Heart left ventricle (tissue), 16 donors: ENCODE measurements around the gene UPK3BL1. TPM values are rescaled to one million over a fixed set of nuclear protein-coding genes. Genes with fewer than 3 reads are reported as not detected.
"Not testable (repeated sequence)": the region's sequence is repeated elsewhere in the genome, so short reads cannot be mapped to it uniquely, and the experiment has no call there.

ENCODE experiments used
- ATAC-seq, 4 donors: fragments of 200-7000 bp; cut with Tn5 transposase; one replicate each; pipeline ENCODE4 v1.9.1; 2020 to 2022; ENCODE audit warnings: moderate library complexity in 4 of 4, mild to moderate bottlenecking in 3 of 4, moderate number of reproducible peaks in 1 of 4
- DNase-seq, 5 donors: peaks; one replicate each; pipeline ENCODE4 v3.0.0-alpha.2; 2020
- H3K27ac ChIP-seq, 12 donors: fragments of 200-600 bp; sonication (generic) in 4 of 12; one replicate each; pipeline versions ENCODE4 v1.5.0 to v1.8.0; 2016 to 2022; ENCODE audit warnings: mild to moderate bottlenecking in 2 of 12
- H3K27me3 ChIP-seq, 9 donors: fragments of 200-600 bp; sonication (generic) in 2 of 9; one replicate each; pipeline versions ENCODE4 v1.5.1 to v1.8.0; 2016 to 2022; ENCODE audit warnings: mild to moderate bottlenecking in 3 of 9
- H3K36me3 ChIP-seq, 9 donors: fragments of 200-600 bp; sonication (generic) in 2 of 9; one replicate each; pipeline versions ENCODE4 v1.5.0 to v1.8.0; 2018 to 2022; ENCODE audit warnings: mild to moderate bottlenecking in 2 of 9
- H3K4me1 ChIP-seq, 12 donors: fragments of 200-600 bp; sonication (generic) in 4 of 12; one replicate each; pipeline versions ENCODE4 v1.5.0 to v1.8.0; 2016 to 2022; ENCODE audit warnings: mild to moderate bottlenecking in 3 of 12
- H3K4me3 ChIP-seq, 12 donors: fragments of 200-600 bp; sonication (generic) in 4 of 12; one replicate each; pipeline versions ENCODE4 v1.5.0 to v1.8.0; 2017 to 2022; ENCODE audit warnings: mild to moderate bottlenecking in 9 of 12, moderate library complexity in 4 of 12
- H3K9me3 ChIP-seq, 12 donors: fragments of 200-600 bp; sonication (generic) in 4 of 12; one replicate each; pipeline versions ENCODE4 v1.5.0 to v1.8.0; 2016 to 2022; ENCODE audit warnings: mild to moderate bottlenecking in 1 of 12
- WGBS, 4 donors: extraction: QIAGEN DNeasy Blood & Tissue Kit in 2 of 4; methylation state at CpG; one replicate each; pipeline versions ENCODE4 v1.1.5 to v1.1.7; 2013 to 2018; 5-methylcytosine and 5-hydroxymethylcytosine counted together
- intact Hi-C, 10 donors: fragments of 100-400 bp; cut with DNase I; formaldehyde crosslinking; loops; one replicate each; pipeline versions ENCODE4 v1.11.1 to v1.14.2; 2022
- polyA plus RNA-seq, 2 donors: library from polyadenylated mRNA; stranded (reverse); fragments of 200-250 nt; gene quantifications; one replicate each; pipeline ENCODE4 v1.2.3, GENCODE V29; 2013
- total RNA-seq, 9 donors: library from RNA; depleted of rRNA in 2 of 9; stranded (reverse); fragments of >200 nt in 2 of 9; fragmentation: NEBNext Ultra II Directional in 3 of 9; extraction: Animal tissue kit (Norgen Biotek cat#: 25700) in 3 of 9; gene quantifications; one replicate each; pipeline versions ENCODE4 v1.1.0 to v1.2.4, GENCODE V29; 2016 to 2023
- donor health status: ischemic (EF 13 %, LVEDD 7.1; RV severe dilation, severe dysfunction).
- donor health status: healthy with polysubstance abuse.
- donor health status: DM: no; HTN: yes; CAD: no.
- donor health status: DM: no; HTN: no; CAD: no.
- donor health status: ischemic (EF 25% LVEDD 6.9; RV normal size, moderate dysfunction).
- donor health status: ischemic (EF 25% LVEDD 5.7; RV mildly dilated, moderate dysfunction).
- donor health status: healthy.
- donor health status: DM: yes; HTN: yes; CAD: no.
- donor health status: ischemic (EF 35%, LVEDD 5.7; RV mildly dilated, moderate dysfunction).
- donor health status: nonischemic (EF 11% LVEDD 7.7; RV severe dilation, severe dysfunction).
- donor health status: DM: yes; HTN: yes; CAD: no.
- donor health status: PGD.
- donor health status: ischemic (EF 29% LVEDD 5.4; RV normal size, mild dysfunction).
- donor health status: nonischemic (EF 23%, LVEDD 6.1; RV moderate dilation, normal function).

UPK3BL1 gene
- total and polyA plus RNA-seq, 11 donors, result 6.0 to 30.9 (median 12.8) TPM

DNA sequence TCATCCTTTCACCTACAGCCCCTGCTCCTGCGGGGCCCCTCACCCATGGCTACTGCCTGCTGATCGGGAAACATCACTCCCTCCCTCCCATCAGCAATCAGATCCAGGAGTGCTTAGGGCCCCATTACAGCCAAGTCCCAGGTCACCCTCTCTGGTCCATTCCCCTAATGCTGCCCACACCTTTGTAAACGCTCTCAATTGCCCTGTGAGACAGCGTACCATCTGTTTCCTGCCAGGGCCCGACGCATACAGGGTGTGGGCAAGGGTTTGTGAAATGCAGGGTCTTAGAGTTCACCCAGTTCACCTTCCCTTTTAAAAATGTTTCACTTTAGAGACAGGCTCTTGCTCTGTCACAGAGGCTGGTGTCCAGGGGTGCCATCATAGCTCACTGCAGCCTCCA, 8.3 kb downstream of the UPK3BL1 start:
- 75 to 89% (median 85%) methylated on average over 2 to 3 of the region's 6 CpGs for WGBS, 4 donors
- H3K4me3 ChIP-seq, H3K9me3 ChIP-seq, H3K36me3 ChIP-seq, H3K27ac ChIP-seq, H3K27me3 ChIP-seq, H3K4me1 ChIP-seq, intact Hi-C loops, ATAC-seq: not testable (repeated sequence)
- peak in 3 of 5 donors; percentile 9 to 18 (median 11) for DNase-seq

DNA sequence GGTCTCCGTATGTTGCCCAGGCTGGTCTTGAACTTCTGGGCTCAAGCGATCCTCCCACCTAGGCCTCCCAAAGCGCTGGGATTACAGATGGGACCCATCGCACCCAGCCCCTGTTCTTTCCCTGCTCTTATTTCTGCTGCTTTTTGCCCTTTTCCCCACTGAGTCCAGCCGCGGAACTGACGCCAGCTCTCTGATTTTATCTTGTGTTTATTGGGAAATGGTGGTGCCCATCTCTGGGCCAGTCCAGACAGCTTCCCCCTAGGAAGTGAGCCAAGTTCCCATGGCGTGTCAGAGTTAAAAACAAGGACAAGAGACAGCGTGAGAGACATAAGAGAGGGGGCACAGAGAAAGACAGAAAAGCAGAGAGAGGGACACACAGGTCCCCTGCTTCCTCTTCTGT, 12.0 kb downstream of the UPK3BL1 start:
- intact Hi-C loops, H3K4me3 ChIP-seq, H3K9me3 ChIP-seq, H3K4me1 ChIP-seq, H3K36me3 ChIP-seq, H3K27ac ChIP-seq, H3K27me3 ChIP-seq, ATAC-seq: not testable (repeated sequence)
- peak in 3 of 5 donors; percentile 6 to 21 (median 10) for DNase-seq
- 20 to 82% (median 79%) methylated on average over 2 to 6 of the region's 9 CpGs; no CpG with 5 or more reads in 1 of the 4 donors for WGBS, 4 donors

DNA sequence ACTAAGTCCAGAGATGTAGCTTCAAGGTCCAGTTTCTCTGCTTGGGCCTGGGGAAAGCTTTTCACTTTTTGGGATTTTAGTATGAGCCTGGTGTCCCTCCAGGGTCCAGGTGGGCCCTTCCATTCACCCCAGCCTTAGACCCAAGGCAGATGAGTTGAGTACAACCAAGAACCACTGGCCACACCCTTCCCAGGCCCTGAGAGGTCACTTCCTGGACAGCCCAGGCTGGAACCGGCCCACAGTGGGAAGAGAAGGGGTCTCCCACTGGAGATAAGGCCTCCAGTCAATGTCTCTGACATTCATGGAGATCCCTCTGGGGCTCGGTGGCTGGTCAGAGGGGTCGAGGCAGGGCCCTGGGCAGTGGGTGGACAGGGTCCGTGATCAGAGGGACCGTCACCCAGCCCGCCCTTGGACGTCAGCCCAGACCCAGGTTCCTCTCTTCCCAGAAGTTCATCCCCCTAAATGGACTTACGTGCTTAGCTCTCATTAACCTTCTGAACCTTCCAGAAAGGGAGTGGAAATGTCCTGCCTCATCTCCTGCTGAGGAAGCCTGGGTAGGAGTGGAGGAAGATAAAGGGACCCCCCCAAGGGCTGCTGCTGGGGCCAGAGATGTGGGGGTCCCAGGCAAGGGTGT, 15.2 kb downstream of the UPK3BL1 start:
- H3K36me3 ChIP-seq, DNase-seq, H3K27me3 ChIP-seq, H3K4me1 ChIP-seq, intact Hi-C loops, H3K9me3 ChIP-seq, H3K4me3 ChIP-seq: not testable (repeated sequence)
- peak; percentile 18 to 66 (median 48) for ATAC-seq
- H3K27ac ChIP-seq, result peak overlapping the region in 1 of 12 donors; percentile 43
- no CpG with 5 or more reads among the region's 8 CpGs for WGBS, 4 donors

DNA sequence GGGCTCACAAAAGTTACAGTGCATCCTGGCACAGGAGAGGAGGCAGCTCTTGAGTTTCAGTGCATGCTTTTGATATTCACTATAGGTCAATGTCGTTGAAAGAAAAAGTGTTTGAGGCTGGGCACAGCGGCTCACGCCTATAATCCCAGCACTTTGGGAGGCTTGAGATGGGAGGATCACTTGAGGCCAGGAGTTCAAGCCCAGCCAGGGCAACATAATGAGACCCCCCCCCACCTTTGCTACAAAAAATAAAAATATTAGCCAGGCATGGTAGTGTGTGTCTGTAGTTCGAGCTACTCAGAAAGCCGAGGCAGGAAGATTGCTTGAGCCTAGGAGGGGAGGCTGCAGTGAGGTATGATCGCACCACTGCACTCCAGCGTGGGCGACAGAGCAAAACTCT, 24.5 kb downstream of the UPK3BL1 start:
- H3K4me1 ChIP-seq, H3K9me3 ChIP-seq, DNase-seq, H3K4me3 ChIP-seq, H3K27ac ChIP-seq, H3K27me3 ChIP-seq, ATAC-seq, H3K36me3 ChIP-seq, intact Hi-C loops: not testable (repeated sequence)
- 81 to 90% methylated on average over 3 to 5 of the region's 8 CpGs; no CpG with 5 or more reads in 2 of the 4 donors for WGBS, 4 donors

DNA sequence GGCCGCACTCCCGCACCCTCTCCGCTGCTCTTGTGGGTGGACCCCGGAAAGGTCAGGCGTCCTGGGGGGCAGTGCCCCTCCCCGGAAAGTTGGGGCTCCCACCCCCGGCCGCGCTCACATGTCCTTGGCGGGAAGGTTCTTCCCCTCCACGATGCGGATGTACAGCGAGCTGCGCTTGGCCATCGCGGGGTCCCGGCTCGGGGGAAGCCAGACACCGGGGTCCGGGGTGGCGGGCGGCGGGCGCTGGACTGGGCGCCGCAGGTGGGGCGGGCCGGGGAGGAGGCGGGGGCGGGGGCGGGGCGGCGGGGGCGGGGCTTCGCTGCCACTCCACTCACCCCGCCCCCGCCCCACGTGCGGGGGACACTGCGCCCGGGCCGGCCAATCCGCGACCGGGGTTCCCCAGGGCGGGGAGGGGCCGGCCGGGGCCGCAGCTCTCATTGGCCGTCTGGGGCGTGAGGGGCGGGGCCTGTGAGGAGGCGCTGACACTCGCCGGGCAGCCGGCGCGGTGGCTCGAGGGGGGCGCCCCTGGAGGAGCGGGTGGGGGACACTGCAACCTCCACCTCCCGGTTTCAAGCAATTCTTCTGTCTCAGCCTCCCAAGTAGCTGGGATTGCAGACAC, 26.0 kb downstream of the UPK3BL1 start, which contains the start of gene RASA4:
TSS of gene RASA4 (minus strand) at position 250 of the 619 bp plus-strand sequence. CDS start at position 183, 67 bp downstream.
- H3K4me1 ChIP-seq, intact Hi-C loops, H3K27ac ChIP-seq, H3K27me3 ChIP-seq, H3K9me3 ChIP-seq, H3K36me3 ChIP-seq: not testable (repeated sequence)
- 1 to 2% methylated on average over 16 to 25 of the region's 62 CpGs; no CpG with 5 or more reads in 2 of the 4 donors for WGBS, 4 donors
- H3K4me3 ChIP-seq, result peak within 1 kb of the TSS in 10 of 12 donors; percentile 41 to 60 (median 54)
- peak; percentile 53 to 82 (median 70) for DNase-seq
- ATAC-seq, result peak; percentile 87 to 96 (median 94)

DNA sequence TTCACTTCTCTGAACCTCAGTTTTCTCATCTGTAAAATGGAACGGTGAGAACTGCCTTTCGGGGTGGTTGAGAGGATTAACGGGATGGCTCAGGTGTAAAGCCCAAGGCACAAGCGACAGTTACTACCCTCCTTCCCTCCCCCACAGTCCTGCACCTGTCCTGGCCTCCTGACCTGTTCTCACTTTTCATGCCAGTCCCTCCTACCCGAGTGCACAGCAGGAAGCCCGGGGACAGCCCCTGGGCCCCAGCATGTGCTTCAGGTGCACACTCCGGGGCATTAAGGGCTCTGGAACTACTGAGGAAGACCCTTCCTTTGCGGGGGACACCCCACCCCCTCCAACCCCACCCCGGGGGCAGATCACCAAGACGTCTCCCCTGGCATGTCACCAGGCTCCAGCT, 26.7 kb downstream of the UPK3BL1 start:
- H3K9me3 ChIP-seq, intact Hi-C loops, H3K4me1 ChIP-seq, H3K27ac ChIP-seq, ATAC-seq, H3K4me3 ChIP-seq, H3K36me3 ChIP-seq, H3K27me3 ChIP-seq, DNase-seq: not testable (repeated sequence)
- no CpG with 5 or more reads among the region's 10 CpGs for WGBS, 4 donors

DNA sequence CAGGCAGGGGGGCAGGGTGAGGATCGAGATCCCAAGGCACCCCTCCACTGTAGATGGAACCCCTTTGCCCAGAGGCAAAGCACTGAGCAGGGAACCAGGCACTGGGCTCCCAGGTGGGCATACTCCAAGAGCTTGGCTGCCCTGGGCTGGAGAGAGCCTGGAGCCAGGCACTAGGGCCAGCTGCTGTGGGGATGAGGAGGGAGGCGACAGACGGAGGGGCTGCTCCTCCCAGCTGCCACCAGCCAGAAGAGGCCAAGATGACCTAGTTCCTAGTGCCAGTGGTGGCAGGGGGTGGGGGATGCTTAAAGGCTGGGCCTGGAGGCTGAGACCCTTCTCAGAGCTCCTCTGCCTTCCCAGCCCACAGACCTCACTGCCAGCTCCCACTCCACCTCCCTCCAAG, 27.7 kb downstream of the UPK3BL1 start:
- intact Hi-C loops, ATAC-seq, H3K9me3 ChIP-seq, H3K4me3 ChIP-seq, DNase-seq, H3K4me1 ChIP-seq, H3K27me3 ChIP-seq, H3K27ac ChIP-seq, H3K36me3 ChIP-seq: not testable (repeated sequence)
- no CpG with 5 or more reads among the region's 3 CpGs for WGBS, 4 donors

DNA sequence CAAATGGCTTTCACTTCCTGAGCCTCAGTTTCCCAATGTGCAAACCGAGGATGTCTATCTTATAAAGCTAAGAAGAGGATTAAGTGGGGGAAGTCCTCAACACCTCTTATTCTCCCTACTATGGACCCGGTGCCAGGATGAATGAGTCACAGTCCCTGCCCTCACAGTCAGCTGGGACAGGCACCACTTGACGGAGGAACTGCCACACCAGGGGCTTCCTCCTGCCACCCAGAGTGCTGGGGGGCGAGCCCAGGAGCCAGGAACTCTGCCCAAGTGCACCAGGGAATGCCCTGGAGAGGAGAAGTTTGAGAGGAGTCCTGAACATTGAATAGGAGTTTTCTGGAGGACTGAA, 28.3 kb downstream of the UPK3BL1 start:
- H3K4me3 ChIP-seq, H3K27ac ChIP-seq, intact Hi-C loops, H3K9me3 ChIP-seq, DNase-seq, H3K4me1 ChIP-seq, H3K36me3 ChIP-seq, H3K27me3 ChIP-seq: not testable (repeated sequence)
- WGBS, 4 donors, result no CpG with 5 or more reads among the region's 4 CpGs
- ATAC-seq, result peak in 2 of 4 donors; percentile 17 to 20

DNA sequence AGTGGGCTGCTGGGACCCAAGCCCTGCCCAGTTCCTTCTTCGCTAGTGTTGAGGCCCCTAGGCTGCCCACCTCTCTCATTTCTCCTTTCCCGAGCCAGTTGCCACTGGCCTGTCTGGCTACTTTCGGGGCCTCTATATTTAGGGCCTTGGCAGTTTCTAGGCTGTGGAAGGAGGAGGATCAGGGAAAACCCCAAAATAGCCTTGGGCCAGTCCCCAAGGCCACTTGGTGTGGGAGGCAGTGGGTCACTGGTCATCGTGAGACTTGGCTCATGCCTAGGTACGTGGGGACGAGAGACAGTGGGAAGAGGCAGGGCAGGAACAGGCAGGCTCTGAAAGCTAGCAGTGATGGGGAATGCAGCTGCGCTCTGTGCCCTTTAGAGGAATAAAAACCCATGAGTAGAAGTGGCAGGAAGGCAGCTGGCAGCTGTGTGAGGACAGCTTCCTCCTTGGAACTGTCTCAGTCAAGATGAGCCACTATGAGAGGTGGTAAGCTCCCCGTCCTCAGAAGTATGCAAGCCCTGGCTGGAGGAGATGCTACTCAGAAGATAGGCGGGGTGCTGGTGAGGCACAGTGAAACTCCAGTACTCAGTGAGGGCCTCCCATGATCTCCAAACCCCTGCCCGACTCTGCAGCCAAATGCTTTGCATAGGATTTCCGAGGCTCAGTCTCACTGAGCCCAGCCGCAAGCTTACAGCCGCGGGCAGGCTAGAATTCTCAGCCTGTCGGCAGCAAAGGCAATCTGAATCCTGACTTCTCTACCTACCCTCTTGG, 28.8 kb downstream of the UPK3BL1 start:
- peak in 3 of 5 donors; percentile 5 to 37 (median 17) for DNase-seq
- whole genome bisulfite sequencing, 4 donors, result 46 to 72% methylated on average over 4 of the region's 15 CpGs; no CpG with 5 or more reads in 2 of the 4 donors
- H3K9me3 ChIP-seq, ATAC-seq, H3K27me3 ChIP-seq, H3K4me1 ChIP-seq, H3K36me3 ChIP-seq, intact Hi-C loops, H3K4me3 ChIP-seq: not testable (repeated sequence)
- H3K27ac ChIP-seq, result peak overlapping the region in 2 of 12 donors; percentile 31 to 83

DNA sequence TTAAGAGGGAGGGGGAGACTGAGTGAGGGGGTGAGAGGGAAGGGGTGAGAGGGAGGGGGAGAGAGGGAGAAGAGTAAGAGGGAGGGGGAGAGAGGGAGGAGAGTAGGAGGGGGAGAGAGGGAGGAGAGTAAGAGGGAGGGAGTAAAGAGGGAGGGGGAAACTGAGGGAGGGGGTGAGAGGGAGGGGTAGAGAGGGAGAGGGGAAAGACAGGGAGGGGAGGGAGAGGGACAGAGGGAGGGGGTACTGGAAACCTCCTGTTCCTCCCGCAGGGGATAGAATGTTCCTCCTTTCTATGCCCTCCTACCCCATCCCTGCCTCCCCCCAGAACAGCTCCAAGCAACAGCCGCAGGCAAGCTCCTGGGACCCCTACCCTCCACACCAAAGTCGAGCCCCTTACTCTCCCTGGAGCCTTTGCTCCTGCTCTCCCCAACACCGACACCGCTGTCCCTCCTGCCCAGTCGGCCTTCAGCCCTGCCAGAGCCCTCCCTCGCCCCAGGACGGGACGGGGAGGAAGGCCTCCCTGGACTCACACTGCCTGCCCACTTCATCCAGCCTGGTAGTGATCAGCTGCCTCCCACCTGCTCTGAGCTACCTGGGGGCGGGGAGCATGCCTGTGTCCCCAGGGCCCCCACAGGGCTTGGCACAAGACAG, 30.8 kb downstream of the UPK3BL1 start:
- intact Hi-C loops, H3K9me3 ChIP-seq, ATAC-seq: not testable (repeated sequence)

More for the DNA sequence above, 30.8 kb downstream of the UPK3BL1 start:
- Histone ChIP-seq H3K4me3 (peak overlapping the region in 4 of 12 donors; percentile 16 to 45 (median 36)), H3K27ac (peak overlapping the region in 8 of 12 donors; percentile 31 to 93 (median 60))
- not testable (repeated sequence) for H3K27me3 ChIP-seq, H3K36me3 ChIP-seq, H3K4me1 ChIP-seq
- WGBS, 4 donors, result 25 to 55% (median 30%) methylated on average over 7 of the region's 10 CpGs
- DNase-seq, result peak; percentile 11 to 69 (median 32)
